ENCODE results near the gene CABLES1.

DNA sequence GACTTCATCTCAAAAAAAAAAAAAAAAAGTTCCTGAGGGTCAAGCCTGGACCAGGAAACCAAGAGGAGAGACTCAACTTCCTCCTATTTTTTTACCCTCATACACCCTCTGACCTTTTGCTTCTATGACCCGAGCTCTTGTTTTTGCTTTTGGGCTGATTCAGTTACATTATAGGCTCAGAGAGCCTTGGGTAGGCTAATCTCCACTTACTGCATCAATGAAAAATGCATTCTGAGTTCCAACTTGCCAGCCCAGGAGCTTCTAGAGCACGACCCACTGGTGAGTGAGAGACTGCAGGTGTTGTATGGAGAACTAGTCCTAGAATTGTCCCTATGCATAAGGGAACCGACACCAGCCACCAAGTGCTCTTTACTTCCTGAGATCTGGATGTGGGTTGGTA lies 91.1 kb downstream of the CABLES1 start:
- TF ChIP-seq POLR2AphosphoS5 (IDR thresholded peaks at IDR 0.05; ENCODE audit: borderline replicate concordance, low read depth, low read length) (no peak), EZH2 (IDR thresholded peaks at IDR 0.05) (no peak), FOXP2 (optimal IDR thresholded peaks at IDR 0.05; ENCODE audit: control extremely low read depth, extremely low read length, insufficient read depth) (no peak)

All from SK-N-MC (cell line).